ENCODE measurements around the gene GPR108.
"Not testable (repeated sequence)": the region's sequence is repeated elsewhere in the genome, so short reads cannot be mapped to it uniquely, and the experiment has no call there.

GPR108 gene

DNA sequence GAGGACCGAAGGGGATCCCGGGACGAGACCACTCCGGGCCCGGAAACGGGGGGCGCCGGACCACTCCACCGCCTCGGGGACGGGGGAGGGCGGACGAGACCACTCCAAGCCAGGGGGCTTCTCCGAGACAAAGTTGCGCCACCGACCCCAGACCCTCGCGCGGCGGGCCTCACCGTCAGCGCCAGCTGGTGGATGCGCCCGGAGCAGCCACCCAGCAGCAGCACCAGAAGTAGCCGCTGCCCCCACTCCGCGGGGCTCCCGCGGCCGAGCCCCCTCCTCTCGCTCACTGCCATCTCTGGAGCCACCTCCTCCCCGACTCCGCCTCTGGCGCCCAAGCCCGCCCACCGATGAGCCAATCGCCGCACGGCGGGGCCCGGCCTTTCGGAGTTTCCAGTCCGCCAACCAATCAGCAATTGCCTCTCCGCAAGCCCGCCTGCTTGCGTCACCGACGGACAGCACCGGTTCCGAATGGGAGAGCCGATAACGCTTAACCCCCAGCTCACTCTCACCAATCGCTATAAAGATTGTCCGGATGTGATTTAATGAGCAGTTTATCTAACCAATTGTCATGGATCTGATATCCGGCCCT lies at the start of gene GPR108:
Gene GPR108, minus strand, starts transcription at position 297 of the 589 bp plus-strand sequence. Its CDS starts 4 bp downstream, at position 293.
- DNase-seq, result peak; percentile 99

- no peak for DNase-seq
Measured at GRCh38 chr19:6779206-6779605, 41.8 kb upstream of the GPR108 start.

DNA sequence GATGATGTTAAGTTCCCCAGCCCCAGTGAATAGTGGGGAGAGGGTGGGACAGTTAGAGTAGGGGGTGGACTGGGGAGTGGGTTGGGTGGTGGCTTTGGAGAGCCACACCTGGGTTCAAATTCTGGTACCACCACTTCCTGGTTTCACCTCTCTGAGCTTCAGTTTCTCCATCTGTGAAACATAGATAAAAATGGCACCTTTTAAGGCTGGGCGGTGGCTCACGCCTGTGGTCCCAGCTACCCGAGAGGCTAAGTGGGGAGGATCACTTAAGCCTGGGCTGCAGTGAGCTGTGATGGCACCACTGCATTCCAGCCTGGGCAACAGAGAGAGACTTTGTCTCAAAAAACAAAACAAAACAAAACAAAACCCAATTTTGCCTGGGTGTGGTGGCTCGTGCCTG lies 41.0 kb upstream of the GPR108 start:
- DNase-seq, result no peak

DNA sequence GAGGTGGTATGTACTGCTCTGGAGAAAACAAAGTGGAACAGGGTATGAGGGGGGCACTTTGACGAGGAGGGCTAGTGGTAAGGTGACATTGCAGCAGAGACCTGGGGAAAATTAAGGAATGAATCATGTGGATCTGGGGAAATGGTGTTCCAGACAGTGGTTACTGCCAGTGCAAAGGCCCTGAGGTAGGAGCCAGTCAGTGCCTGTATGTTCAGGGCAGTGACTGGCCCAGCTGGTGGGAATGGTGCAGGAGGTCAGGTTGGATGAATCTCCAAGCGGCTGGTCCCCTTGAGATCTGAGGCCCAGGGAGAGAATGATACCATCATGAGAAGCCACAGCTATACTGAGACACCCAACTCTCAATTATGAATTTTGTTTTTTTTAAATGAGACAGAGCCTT lies 40.1 kb upstream of the GPR108 start:
- DNase-seq, result no peak

DNA sequence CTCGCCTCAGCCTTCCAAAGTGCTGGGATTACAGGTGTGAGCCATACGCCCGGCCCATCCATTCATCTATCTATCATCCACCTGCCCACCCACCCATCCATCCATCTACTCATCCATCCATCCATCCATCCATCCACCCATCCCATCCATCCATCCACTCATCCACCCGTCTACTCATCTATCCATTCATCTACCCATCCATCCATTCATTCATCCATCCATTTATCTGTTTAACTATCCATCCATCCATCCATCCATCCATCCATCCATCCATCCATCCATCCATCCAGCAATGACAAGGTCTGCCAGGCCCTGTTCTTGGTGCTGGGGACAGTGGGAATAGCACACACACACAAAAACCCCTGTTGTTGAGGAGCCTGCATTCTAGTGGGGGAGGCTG lies 39.6 kb upstream of the GPR108 start:
- DNase-seq, result no peak

DNA sequence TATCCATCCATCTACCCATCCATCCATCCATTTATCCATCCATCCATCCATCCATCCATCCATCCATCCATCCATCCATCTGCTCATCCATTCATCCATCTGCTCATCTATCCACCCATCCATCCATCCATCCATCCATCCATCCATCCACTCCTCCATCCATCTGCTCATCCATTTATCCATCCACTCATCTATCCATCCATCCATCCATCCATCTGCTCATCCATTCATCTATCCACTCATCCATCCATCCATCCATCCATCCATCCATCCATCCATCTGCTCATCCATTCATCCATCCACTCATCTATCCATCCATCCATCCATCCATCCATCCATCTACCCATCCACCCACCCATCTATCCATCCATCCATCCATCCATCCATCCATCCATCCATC lies 38.7 kb upstream of the GPR108 start:
- DNase-seq, result not testable (repeated sequence)

DNA sequence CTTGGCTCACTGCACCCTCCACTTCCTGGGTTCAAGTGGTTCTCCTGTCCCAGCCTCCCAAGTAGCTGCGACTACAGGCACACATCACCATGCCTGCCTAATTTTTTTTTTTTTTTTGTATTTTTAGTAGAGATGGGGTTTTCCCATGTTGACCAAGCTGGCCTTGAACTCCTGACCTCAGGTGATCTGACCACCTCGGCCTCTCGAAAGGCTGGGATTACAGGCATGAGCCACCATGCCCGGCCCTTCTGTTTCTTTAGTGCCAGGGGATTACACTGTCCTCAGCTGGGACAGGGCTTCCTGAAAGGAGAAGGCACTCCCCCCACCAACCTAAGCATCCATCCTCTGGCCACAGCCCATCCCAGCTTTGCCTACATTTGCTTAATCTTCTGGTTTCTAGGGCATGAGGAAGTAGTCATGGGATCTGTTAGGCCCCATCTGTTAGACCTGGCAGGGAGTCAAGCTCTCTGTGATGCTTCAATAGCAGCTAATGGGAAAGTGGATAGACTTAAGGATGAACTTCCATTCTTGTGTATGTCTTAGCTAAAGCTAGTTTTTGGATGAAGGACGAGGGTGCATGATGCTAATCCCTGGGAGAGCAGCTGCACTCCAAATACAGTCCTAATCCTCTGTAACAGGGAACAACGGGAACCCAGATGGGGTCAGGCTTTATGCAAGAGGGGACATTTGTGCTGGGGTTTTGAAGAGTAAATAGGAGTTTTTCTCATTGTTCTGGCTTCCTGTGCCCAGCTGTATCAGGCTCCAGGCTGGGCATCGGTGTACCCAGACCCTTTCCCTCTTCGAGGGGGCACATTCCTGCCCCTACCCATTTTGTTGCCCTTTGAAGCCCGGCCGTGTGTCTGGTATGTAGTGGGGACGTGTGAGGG lies 37.7 kb upstream of the GPR108 start:
- no peak for DNase-seq

DNA sequence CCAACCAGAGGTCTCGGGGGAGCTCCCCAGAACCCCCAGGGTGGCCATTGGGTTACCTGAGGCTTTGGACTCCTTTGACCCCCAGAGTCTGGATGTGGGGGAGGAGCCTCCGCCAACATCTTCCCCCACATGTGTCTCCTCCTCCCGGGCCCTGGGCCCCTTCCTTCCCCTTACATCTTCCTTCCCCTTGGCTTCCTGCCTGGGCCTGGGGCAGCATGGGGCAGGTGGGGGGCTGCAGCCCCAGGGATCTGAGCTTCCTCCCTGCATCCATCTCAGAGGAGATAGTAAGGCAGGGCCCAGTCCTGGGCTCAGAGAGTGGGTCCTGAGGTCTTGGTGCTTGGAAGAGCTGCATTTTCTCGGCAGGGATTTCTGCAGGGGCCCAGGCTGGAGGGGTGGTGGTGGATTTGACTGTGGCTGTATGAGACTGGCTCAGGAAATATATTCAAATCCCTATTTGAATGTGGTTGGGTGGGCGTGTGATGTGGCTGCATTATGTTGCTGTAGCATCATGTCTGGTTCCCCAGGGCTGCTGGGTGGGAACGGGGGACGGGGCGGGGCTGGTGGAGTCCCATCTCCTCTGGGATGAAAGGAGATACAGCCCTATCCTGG lies 36.0 kb upstream of the GPR108 start:
- DNase-seq, result no peak

GRCh38 chr19:6772866-6773322 lies 35.5 kb upstream of the GPR108 start:
- no peak for DNase-seq

DNA sequence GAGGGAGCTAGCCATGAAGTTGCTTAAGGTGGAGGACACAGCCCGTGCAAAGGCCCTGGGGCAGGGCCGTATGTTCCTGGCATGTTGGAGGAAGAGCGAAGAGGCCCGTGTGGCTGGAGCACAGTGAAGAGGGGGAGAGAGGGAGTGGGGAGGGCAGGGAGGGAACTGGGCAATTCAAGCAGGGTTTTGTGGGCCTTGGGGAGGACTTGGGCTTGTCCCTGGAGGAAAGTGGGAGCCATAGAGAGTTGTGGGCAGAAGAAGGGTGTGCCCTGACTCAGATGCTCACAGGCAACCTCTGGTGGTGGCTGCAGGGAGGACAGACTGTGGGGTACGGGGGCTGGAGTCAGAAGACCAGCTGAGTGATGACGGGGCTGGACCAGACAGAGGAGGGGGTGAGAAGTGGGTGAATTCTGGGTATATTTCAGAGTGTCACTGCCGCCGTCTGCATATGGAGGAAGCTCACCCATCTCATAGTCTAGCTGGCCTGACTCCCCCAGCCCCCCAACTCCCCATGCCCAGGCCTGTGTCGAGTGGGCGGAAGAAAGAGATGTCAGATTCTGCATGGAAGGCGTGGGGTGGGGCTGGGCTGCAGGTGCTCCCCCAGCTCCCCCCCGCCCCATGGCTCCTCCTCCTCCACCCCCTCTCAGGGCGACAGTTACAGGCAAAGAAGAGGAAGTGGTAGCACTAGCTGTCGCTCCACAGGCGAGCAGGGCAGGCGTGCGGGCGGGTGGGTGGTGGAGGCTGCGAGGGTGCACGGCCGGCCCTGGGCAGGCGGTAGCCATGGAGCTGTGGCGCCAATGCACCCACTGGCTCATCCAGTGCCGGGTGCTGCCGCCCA lies 34.9 kb upstream of the GPR108 start, which contains the start of gene VAV1:
Gene VAV1, plus strand, starts transcription at position 681 of the 838 bp plus-strand sequence. Its CDS starts 100 bp downstream, at position 781.
- no peak for DNase-seq

GRCh38 chr19:6771648-6772027 lies 34.3 kb upstream of the GPR108 start:
- DNase-seq, result not testable (repeated sequence)

GRCh38 chr19:6769006-6769619 lies 31.7 kb upstream of the GPR108 start:
- no peak for DNase-seq

DNA sequence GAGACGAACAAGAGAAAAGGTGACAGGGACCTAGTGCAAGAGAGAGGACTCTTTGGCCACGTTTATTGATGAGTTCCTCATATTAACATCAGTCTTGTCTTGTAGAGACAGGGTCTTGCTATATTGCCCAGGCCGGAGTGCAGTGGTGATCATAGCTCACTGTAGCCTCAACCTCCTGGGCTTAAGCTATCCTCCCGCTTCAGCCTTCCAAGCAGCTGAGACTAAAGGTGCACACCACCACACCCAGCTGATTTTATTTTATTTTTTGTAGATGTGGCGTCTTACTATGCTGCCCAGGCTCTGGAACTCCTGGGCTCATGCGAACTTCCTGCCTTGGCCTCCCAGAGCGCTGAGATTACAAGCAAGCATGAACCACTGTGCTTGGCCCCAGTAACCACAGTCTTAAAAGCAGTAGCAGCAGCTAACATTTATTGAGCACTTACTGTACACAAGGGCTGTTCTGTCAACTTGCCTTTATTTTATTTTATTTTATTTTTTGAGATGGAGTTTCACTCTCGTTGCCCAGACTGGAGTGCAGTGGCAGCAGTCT lies 30.9 kb upstream of the GPR108 start:
- no peak for DNase-seq

DNA sequence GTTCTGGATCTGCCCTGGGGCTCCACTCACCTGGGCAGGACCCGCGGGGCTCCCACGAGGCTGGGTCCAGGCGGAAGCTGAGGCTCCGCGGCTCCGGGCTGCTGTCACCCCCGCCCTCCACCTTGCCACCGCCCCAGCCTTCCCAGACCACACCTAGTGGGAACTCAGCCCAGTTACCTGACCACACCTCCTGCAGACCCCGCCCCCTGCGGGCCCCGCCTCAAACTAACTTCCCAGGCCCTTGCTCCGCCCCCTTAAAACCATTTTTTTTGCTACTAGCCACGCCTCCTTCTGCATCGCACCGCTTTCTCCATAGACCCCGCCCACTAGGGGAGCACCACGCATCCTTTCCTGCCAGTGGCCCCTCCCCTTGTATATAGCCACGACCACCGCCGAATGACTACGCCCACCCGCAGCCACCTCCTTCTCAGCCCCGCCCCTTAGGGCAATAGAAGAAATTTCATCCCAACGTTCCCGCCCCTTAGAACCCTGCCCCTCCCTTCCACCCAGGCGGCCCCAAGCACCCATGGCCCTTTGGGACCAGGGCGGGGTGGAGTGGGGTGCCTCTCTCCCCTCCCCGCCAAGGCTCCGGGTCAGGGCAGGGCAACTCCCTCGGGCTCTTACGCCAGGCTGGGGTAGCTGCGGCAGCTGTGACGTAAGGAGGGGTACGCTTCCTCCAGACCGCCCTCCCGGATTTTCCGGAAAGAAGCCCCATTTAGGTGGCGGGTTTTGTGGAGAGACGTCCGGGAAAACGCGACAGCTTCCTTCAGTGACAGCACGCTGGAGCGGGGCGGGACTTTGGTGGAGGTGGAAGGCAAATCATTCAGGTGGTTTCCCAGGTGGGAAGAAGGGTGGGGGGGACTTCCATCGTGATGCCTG lies 30.2 kb upstream of the GPR108 start, which contains the start of gene SH2D3A:
Gene SH2D3A, minus strand, starts transcription at position 79 of the 879 bp plus-strand sequence. CDS start 3,687 bp downstream, outside the sequence.
- DNase-seq, result no peak

- no peak for DNase-seq
Measured at GRCh38 chr19:6767081-6767356, 29.6 kb upstream of the GPR108 start.

DNA sequence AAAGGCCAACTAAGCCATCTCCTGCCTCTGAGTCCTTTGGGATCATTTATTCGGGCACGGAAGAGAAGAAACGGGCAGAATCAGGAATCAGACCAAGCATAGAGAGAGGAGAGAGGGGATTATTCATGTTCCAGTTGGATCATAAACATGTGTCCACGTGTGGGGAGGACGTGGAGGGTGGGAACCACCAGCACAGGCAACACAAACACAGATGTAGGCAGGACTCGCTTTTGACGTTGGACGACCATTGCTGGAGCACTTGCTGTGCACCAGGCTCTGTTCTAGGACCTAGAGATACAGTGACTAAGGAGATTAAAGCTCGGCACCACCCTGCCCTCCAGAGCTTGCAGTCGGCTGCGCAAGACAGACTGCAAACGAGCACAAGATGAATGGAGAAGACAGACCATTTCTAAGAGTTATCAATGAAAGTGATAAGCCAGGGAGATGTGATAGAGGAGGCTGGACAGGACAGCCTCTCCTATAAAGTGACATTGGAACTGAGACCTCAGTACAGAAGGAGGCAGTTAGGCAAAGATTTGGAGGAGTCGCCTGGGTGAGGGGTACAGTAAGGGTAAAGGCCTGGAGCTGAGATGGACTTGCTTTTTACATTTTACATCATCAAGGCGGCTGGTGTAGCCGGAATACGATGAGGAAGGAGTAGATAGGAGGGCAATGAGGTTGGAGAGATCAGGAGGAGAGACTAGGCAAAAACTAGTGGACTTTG lies 29.1 kb upstream of the GPR108 start:
- DNase-seq, result no peak

DNA sequence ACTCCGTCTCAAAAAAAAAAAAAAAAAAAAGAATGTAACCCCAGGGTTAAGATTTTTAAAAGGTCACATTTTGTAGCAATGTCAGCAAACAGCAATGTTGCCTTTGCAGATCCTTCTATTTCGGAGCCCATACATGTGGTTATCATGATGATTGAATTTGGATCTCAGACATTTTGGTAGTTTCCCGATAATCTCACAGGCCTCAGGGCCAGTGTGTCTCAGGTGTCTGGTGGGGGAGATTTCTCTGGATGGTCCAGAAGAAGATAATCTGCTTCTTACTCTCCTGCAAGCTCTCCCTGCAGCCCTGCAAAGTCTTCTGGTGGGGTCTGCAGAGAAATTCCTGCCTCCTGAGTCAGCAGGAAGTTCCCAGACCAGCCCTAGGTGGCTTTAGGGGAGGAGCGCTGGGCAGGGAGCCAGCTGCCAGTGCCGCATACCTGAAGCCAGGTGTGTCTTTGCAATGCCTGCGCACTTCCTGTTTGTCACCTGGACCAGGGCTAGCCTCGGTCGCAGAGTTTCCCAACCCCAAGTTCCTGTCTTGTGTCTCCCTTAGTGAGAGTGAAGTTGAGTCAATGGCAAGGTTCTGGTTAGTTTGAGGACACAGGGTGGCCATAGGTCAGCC lies 28.5 kb upstream of the GPR108 start:
- peak; percentile 44 for DNase-seq

- not testable (repeated sequence) for DNase-seq
Measured at GRCh38 chr19:6762253-6762797, 24.9 kb upstream of the GPR108 start.

GRCh38 chr19:6761053-6761676 lies 23.8 kb upstream of the GPR108 start:
- DNase-seq, result no peak
